Stimulated activated CD8-positive, alpha-beta memory T cell treated with anti-CD3 and anti-CD28 coated beads, Interleukin-7, amount 100 ng/mL, for 1 hour (primary cell): ENCODE measurements around the gene ZBTB12.
"Not testable (repeated sequence)": the region's sequence is repeated elsewhere in the genome, so short reads cannot be mapped to it uniquely, and the experiment has no call there.

Experiments
- DNase-seq, 2 donors: peaks; one replicate each; pipeline ENCODE4 v3.0.0-alpha.2; 2020; ENCODE audit warnings: low read depth in 2 of 2

ZBTB12 gene

GRCh38 chr6:31920811-31921210 is 18.9 kb upstream of the ZBTB12 start:
- DNase-seq, result no peak

GRCh38 chr6:31919624-31920303 is 17.9 kb upstream of the ZBTB12 start:
- DNase-seq, result no peak

DNA sequence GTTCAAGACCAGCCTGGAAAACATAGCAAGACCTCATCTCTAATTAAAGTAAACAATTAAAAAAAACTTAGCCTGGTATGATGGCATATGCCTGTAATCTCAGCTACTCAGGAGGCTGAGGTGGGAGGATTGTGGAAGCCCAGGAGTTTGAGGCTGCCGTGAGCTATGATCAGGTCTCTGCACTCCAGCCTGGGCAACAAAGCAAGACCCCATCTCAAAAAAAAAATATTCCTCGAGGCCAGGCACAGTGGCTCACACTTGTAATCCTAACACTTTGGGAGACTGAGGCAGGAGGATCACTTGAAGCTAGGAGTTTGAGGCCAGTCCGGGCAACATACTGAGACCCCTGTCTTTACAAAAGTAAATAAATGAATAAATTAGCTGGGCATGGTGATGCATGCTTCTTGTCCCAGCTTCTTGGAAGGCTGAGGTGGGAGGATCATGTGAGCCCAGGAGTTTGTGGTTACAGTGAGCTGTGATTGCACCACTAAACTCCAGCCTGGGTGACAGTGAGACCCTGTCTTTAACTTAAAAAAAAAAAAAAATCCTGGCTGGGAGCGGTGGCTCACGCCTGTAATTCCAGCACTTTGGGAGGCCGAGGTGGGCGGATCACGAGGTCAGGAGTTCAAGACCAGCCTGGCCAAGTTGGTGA is 16.3 kb upstream of the ZBTB12 start:
- DNase-seq, result no peak

GRCh38 chr6:31915756-31916155 is 13.9 kb upstream of the ZBTB12 start:
- DNase-seq, result no peak

DNA sequence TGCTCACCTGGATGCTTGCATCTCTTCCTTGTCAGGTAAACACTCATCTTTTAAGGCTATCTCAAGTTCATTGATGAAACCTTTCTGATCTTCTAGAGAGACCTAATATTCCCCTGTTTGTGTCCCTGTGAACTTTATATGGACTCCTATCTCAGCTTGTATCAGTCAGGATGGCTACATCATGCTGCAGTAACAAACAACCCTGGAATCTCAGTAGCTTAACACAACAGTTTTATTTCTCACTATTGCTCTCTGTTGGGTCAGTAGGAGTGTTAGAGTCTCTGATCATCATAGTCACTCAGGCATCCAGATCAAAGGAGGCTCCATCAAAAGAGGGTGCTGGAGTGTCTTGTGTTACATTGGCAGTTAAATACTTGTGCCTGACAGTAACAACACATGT is 13.5 kb upstream of the ZBTB12 start:
- no peak for DNase-seq

DNA sequence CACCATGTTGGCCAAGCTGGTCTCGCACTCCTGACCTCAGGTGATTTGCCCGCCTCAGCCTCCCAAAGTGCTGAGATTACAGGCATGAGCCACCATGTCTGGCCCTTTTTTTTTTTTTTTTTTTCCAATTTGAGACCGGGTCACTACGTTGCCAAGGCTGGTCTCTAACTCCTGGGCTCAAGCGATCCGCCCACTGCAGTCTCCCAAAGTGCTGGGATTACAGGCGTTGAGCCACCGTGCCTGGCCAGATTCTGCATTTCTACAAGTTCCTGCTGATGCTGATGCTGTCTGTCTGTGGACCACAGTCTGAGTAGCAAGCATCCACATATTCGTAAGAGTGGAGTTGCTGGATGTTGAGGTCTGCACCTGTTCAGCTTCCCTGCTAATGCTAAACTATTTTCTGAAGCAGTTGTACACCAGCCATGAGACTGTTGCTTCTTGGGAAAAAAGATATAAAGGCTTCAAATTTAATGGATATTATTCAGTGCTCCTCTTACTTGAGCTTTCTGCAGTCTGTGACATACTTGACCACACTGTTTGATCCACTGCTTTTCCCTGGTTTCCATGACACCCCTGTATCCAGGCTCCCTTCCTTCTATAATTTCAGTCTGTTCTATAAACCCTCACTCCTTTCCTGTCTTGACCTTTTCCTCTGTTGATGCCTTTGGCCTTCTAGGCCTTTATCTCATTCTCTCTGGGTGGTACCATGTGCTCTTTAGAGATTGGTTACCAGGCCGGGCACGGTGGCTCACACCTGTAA is 10.1 kb upstream of the ZBTB12 start:
- no peak for DNase-seq

- not testable (repeated sequence) for DNase-seq
Observed at GRCh38 chr6:31909298-31909697, 7.4 kb upstream of the ZBTB12 start.

GRCh38 chr6:31908791-31909190 is 6.9 kb upstream of the ZBTB12 start:
- no peak for DNase-seq

- not testable (repeated sequence) for DNase-seq
Observed at GRCh38 chr6:31908255-31908654, 6.4 kb upstream of the ZBTB12 start.

DNA sequence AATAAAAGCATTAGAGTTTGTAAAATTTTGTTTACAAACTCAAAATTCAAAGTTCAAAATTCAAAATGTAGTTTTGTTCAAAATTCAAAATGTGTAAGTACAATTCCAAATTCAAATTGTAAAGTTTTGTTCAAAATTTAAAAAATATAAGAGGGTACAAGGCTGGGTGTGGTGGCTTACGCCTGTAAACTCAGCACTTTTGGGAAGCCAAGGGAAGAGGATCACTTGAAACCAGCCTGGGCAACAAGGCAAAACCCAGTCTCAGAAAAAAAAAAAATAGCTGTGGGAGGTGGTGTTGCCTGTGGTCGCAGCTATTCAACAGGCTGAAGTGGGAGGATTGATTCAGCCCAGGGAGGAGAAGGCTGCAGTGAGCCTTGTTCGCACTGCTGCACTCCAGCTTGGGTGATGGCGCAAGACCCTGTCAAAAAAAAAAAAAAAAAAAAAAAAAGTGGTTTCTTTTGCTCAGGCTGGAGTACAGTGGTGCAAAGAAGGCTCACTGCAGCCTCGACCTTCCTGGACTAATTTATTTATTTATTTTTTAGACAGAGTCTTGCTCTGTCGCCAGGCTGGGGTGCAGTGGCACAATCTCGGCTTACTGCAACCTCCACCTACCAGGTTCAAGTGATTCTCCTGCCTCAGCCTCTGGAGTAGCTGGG is 5.4 kb upstream of the ZBTB12 start:
- no peak for DNase-seq

DNA sequence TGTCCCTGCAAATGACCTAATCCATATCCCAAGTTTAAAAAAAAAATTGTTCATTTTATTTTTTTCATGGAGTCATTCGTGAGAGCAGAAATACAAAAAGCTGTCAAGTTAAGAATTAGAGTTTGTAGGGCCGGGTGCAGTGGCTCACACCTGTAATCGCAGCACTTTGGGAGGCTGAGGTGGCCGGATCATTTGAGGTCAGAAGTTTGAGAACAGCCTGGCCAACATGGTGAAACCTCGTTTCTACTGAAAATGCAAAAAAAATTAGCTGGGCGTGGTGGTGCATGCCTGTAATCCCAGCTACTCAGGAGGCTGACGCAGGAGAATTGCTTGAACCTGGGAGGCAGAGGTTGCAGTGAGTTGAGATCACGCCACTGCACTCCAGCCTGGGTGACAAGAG is 4.8 kb upstream of the ZBTB12 start:
- DNase-seq, result not testable (repeated sequence)

DNA sequence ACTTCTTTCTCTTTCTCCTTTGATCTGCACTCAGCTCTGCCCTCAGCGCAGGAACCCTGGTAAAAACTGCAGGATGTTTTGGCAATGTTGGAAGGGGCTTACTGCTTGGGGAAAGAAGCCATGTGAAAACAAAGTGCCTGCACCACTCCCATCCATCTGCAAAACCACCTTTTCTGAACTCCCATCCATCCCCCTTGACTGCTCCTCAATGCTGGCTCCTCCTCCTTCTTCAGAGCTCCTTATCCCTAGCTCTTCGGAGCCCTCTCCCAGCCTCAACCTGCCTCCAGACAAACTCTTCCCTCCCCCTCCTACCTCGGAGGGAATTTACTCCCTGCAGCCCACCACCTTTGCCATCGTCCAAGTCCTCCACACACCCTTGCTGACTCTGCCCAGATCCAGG is 4.2 kb upstream of the ZBTB12 start:
- DNase-seq, result no peak

GRCh38 chr6:31905041-31905440 is 3.2 kb upstream of the ZBTB12 start:
- no peak for DNase-seq

DNA sequence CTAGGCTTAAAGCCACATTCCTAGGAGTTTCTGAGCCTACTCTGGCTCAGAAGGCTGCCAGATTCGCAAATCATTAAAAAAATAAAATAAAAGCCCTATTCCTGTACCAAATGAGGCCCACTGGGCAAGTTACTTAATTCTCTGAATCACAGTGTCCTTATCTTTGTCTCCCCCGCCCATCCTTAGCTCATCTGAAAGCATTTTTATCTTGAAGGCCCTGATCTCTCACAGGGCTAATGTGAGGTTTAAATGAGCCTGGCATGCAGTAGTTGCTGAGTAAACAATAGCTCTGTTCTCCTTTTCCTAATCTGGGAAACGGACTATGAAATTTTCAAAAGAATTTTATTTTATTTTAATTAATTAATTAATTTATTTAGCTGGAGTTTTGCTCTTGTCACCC is 2.1 kb upstream of the ZBTB12 start:
- no peak for DNase-seq

DNA sequence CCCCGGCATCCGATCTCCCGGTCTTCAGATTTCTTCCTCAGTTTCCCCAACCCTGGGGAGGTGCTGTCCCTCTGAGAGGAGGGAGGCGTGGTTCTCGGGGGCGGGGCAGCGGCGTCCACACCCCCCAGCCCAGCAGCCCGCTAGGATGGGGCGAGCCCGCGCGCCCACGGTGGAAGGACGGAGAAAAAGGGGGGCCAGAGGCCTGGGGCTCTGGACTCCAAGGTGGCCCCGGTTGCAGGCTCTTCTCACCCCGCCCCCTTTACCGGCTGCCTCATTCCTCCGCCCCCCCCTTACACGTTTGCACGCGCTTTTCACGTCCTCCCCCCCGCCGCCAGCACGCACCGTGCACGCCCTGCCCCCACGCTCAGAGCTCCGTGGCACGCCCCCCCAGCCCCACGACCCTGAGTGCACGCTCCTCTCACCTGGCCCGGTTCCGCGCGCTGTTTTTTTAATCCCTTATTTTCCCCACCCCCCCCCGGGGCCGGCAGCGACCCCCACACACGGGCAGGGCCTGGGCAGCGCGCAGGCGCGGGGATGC is 402 bp downstream of the ZBTB12 start:
- no peak for DNase-seq

DNA sequence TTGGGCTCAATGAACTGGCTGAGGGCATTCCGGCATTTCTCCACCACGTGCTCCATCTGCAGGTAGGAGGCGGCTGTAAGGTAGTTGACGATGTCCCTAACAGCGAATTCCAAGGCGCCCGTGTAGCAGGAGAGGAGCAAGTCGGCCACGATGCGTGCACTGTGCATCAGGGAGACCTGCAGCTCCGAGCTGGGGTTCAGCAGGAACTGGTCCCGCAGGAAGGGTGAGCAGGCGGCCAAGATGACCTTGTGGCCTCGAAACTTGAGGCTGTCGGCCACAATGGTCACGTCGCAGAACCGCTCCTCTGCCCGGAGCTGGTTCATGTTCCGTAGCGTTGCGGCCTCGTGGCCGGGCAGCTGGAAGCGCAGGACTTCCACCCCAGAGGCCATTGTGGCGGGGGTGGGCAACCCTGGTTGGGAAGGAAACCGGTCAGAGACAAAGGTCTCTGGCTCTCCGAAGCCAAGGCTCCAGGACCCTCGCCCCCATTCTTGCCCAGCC is 920 bp downstream of the ZBTB12 start:
- no peak for DNase-seq

GRCh38 chr6:31899882-31900722 is 1.8 kb downstream of the ZBTB12 start:
- DNase-seq, result no peak

DNA sequence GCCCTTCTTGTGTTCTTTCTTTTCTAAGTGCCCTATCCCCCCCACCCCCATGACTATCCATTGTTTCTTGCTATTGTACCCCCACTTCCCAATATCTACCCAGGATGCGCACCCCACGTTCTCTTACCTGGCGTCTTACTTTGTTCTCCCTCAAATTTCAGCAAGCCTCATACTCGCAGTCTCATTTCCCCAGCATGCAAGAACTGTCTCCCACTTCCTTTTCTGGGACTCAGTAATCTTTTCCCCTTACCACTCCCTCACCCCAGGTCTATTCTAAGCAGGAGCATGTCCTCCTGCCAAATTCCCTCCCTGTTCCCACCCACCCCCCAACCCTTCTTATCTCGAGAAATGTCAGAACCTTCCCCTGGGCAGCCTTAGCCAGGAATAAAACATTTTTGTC is 2.7 kb downstream of the ZBTB12 start:
- no peak for DNase-seq

GRCh38 chr6:31898383-31899011 is 3.4 kb downstream of the ZBTB12 start:
- DNase-seq, result no peak

- peak; percentile 64 to 66 for DNase-seq
Observed at GRCh38 chr6:31897612-31898382, 4.1 kb downstream of the ZBTB12 start, which contains the start of gene EHMT2. TSS of gene EHMT2 (minus strand) at chr6:31897698. CDS start at chr6:31897677, 21 bp downstream.
